Measurements from ENCODE around the gene CYP3A7.

DNA sequence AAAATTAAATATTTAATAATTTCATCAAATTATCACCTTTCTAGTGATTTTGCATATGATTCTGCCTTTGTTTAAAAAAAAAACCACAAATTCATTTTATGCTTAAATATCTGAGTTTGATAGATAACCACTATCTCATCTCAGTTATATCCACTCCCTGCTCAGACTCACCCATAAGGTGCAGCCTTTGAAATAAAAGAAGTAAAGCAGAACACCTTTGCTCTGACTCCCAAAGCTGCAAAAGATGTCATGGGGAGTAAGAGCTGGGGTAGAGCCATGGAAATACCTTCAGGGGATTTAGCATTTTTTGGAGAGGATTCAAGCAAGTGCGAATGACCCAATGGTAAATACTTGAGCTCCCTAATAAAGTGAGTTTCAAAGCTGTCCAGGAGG lies 40.1 kb downstream of the CYP3A7 start:
- TF ChIP-seq, protein P1, sequence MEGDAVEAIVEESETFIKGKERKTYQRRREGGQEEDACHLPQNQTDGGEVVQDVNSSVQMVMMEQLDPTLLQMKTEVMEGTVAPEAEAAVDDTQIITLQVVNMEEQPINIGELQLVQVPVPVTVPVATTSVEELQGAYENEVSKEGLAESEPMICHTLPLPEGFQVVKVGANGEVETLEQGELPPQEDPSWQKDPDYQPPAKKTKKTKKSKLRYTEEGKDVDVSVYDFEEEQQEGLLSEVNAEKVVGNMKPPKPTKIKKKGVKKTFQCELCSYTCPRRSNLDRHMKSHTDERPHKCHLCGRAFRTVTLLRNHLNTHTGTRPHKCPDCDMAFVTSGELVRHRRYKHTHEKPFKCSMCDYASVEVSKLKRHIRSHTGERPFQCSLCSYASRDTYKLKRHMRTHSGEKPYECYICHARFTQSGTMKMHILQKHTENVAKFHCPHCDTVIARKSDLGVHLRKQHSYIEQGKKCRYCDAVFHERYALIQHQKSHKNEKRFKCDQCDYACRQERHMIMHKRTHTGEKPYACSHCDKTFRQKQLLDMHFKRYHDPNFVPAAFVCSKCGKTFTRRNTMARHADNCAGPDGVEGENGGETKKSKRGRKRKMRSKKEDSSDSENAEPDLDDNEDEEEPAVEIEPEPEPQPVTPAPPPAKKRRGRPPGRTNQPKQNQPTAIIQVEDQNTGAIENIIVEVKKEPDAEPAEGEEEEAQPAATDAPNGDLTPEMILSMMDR (optimal IDR thresholded peaks at IDR 0.05 in 1 of 3, IDR thresholded peaks at IDR 0.05 in 1 of 3, conservative IDR thresholded peaks at IDR 0.05 in 1 of 3; ENCODE audit: extremely low read depth in 1 of 3, insufficient read depth in 2 of 3, low read length in 3 of 3): no peak
- TF ChIP-seq EZH2 (IDR thresholded peaks at IDR 0.05; ENCODE audit: low read length): no peak

Data from keratinocyte (primary cell).